M059J (cell line): Measurements from ENCODE around the gene M1AP. TPM values are rescaled to one million over a fixed set of nuclear protein-coding genes. Genes with fewer than 3 reads are reported as not detected.

Experiments
- DNase-seq: peaks from one replicate; pipeline ENCODE4 v3.0.0-alpha.2; 2012; ENCODE audit warnings: low read depth
- total RNA-seq: library from RNA; depleted of rRNA; stranded (reverse); fragments of >200 nt; shearing (Covaris generic); gene quantifications from 2 replicates; pipeline ENCODE4 v1.2.3, GENCODE V29; 2014

M1AP gene
- total RNA-seq, 1 experiment from 2014 or later = not detected

DNA sequence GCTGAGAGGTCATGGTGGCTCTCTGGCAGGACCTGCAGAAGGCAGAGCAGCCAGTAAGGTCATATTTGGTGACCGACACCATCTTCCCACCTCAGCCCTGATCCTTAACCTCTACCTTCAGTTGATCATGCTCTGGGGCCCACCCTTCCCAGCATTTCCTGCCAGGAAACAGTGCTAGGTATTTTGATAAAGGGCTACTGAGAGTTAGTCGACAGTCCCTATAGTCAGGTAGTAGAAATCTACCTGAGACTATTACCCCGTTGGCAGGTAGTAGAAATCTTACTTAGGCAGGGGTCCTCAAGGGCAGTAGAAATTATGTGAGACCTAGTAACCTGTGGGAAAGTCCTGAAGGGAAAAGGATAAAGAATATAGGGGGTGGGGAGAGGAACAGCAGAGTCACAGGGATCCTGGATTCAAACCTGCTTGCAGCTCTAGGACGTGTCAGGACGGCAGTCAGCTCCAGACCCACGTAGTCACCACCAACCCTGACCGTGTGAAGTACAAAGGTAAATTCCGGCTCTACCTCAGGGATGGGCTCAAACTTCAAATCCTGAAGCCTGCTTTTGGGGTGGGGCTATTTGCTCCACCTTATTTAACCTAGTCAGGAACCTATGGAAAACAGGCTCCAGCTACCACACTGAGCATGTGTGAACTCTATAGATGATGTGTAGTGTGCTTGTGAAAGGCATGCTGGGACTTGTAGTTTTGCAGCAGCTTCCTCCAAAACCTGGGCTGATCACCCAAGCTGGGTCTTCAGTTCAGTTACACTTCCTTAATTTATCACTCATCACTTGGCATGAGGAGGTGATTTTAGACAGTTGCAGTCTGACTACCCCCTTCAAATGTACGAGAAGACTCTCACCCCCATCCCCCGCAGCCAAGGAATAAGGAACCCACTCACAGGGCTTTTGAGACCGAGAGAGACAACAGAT lies 122.1 kb downstream of the M1AP start, which contains the start of gene DQX1:
Gene DQX1 (minus strand): TSS at position 515 of the 932 bp plus-strand sequence. CDS start 502 bp downstream, at position 13.
- peak; percentile 30 for DNase-seq

DNA sequence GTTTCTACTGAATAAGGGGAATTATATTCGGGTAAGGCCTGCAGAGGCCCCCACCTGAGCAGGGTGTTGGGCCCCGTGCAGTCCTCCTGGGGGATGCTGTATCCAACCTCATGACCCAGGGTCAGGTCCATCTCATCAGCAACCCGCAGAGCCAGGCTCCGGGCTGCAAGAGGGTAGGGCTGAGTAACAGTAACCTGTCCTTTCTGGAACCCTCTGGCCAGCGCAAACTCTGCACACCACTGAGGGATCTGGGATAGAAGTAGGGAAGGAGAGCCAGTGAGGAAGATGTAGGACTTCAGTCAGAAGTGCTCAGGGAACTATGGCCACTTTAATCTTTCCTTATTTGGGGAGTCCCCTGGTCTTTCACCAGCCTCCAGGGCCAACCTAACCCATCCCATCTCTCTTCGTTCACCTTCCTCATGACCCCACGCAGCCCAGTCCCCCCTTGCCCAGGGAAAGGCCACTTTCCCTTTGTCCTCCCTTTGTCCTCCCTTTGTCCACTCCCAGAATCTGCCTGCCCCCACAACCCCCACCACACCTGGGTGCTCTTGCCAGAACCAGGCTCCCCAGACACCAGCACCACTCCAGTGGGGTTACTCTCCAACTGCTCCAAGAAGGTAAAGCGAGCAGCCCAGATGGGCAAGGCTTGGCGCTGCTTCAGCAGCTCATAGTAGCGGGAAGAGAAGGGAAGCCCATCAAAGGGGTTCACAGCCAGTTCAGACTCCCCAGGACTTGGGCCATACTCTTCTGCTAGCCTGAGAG lies 123.0 kb downstream of the M1AP start:
- DNase-seq = no peak

- DNase-seq = no peak
These were observed 124.1 kb downstream of the M1AP start for GRCh38 chr2:74524005-74524404.

DNA sequence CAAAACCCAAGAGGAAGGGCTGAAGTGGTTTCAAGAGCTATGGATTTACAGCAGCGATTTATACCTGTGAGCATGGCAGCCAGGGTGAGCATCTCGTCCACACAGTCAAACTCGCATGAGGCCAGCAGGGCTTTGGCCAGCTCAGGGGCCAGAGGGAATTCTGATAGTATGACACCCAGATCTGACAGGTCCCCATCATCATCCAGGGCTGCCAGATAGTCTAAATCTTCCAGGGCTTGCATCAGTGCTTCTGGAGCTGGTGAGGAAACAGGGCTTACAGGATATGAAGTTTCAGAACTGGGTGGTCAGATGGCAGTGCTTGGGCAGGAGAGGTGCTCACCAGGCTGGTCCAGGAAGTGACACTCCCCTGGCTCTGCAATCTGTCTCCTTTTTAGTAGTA lies 125.6 kb downstream of the M1AP start:
- DNase-seq = no peak

GRCh38 chr2:74516650-74517049 lies 131.5 kb downstream of the M1AP start:
- DNase-seq = no peak

DNA sequence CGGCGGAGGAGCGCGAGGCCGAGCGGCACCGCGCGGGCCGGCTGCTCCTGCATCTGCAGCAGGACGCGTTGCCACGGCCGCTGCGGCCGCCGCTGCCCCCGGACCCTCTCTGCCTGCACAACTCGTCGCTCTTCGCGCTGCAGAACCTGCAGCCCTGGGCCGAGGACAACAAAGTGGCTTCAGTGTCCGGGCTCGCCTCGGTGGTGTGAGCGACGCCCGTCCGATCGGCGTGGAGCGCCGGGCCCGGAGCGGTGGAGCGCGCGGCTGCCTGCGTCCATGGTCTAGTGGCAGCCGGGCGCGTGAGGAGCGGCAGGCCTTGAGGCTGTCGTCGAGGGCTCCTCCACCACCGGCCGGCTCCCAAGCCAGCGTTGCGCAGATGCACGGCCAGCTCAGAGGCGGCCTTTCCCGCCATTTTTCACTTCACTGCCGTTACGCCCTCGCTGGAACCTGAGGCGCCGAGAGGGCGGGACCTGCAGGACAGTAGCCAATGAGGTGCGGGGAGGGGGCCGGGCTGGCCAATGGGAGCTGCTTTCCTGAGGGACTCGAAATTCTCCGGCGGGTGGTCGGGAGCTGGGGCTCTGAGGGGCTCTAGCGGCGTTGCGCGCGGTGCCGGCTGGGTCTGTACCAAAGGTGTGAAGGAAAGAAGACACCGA lies 132.0 kb downstream of the M1AP start:
- DNase-seq = no peak

DNA sequence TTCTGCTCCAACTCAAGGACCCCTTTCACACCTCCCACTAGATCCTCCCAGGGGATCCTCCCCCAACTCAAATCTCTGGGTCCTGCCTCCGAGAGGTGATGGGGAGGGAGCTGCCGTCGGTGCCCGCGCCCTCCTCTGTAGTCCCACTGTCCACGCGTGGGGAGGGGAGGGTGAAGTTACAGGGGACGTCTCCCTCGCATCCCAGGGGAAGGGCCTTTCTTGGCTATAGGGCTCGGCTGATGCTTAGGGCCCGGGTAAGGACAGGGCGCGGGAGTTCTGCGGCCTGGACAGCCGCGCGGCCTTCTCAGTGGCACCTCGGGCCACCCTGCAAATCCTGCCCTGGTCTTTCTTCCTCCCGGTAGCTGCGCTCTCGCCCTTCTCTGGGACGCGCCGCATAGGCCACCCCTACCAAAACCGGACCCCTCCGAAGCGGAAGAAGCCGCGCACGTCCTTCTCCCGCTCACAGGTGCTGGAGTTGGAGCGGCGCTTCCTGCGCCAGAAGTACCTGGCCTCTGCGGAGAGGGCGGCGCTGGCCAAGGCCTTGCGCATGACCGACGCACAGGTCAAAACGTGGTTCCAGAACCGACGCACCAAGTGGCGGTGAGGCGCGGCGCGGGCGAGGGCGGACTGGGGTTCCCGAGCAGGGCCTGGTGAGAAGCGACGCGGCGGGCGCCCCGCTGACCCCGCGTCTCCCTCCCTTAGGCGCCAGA lies 132.7 kb downstream of the M1AP start:
- no peak for DNase-seq

- DNase-seq = peak; percentile 34
These were observed 133.5 kb downstream of the M1AP start, which contains the start of gene TLX2 for GRCh38 chr2:74514368-74515270. Gene TLX2, plus strand, starts transcription at chr2:74514450. Its CDS starts 357 bp downstream, at chr2:74514807.

GRCh38 chr2:74513605-74514367 lies 134.3 kb downstream of the M1AP start:
- peak; percentile 20 for DNase-seq

DNA sequence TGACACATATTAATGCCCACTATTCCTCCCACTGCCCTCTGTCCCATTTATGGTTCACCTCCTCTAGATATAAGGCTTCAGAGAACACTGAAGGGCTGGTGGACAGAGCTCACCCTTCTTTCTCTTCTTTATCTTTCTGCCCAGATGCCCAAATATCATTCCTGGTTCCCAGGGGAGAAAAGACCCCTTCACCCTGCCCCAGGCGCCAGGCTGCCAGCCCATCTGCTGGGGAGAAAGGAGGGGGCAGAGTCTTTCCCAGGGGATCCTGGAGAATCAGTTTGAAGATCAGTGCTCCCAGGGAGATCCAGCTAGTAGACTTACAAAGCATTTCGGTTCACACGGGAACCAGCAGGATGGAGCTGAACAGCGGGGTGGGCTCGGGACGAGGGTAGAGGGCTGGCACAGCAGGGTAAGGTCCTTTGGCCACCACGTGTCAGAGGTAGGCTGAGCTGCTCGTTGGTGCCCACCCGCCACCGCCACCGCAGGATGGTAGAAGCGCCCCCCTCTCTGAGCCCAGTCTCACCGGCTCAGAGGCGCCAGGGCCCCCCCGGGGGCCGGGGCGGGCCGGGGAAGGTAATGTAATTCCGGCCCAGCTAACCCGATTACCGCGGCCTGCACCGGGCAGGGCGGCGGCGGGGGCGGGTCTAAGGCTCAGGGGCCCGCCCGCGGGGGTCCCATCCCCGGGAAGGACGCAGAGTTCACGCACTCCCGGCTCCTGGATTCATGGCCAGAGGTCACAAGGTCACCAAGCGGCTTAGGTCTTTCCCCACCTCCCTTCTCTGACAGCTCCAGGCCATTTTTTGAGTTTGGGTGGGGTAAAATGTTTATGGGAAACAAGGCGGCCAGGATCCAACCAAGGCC lies 135.2 kb downstream of the M1AP start:
- DNase-seq = no peak

- DNase-seq = peak; percentile 16
These were observed 136.8 kb downstream of the M1AP start for GRCh38 chr2:74511104-74511989.

- no peak for DNase-seq
These were observed 137.9 kb downstream of the M1AP start for GRCh38 chr2:74510272-74510671.

DNA sequence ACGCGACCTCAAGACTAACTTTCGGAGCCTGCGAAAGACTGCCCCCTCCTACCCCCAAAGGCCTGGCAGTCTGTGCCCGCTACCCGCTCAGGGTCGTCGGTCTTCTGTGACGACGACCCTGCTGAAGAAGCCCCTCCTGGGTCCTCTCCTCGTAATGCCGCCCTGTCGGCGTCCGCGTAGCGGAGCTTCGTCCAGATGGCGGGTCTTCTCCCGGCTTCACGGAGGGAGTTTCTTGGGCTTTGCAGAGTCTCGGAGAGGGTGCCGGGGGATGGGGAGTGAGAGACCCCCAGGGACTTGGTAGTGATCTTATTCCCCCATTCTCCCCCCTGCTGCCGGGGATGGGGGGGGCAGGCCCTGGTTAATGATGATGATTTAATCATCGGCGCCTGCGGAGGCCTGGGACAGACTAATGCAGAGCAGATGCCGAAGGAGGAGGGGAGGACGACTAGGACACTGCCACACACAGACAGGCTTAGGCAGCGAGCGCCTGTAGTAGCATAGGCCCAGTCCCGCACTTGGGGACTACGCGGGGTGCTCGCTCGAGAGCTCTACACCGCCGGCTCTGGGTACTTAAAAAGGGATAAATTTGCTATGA lies 140.1 kb downstream of the M1AP start:
- DNase-seq = peak; percentile 18
